HEK293 (cell line): ENCODE measurements around the gene ANO7.

ENCODE experiments used
- HOXA7 ChIP-seq: sonication (generic); formaldehyde crosslinking; IDR thresholded peaks from 2 replicates; pipeline ENCODE4 v1.8.1; 2022; ENCODE audit warnings: missing genetic modification reagents, borderline replicate concordance
- HOXD13 ChIP-seq: sonication (generic); formaldehyde crosslinking; IDR thresholded peaks from 2 replicates; pipeline ENCODE4 v1.8.0; 2022; ENCODE audit warnings: missing genetic modification reagents, borderline replicate concordance
- PATZ1 ChIP-seq: fragments of 450-650 bp; formaldehyde crosslinking; IDR thresholded peaks from 2 replicates; pipeline ENCODE4 v1.5.1; 2016; ENCODE audit warnings: missing biosample characterization, missing genetic modification characterization
- SP2 ChIP-seq: fragments of 450-650 bp; formaldehyde crosslinking; IDR thresholded peaks from 2 replicates; pipeline ENCODE4 v1.5.1; 2016; ENCODE audit warnings: missing biosample characterization, missing genetic modification characterization
- TCF7L2 ChIP-seq: IDR thresholded peaks from 2 replicates; pipeline ENCODE4 v1.6.1; 2011; ENCODE audit warnings: low read depth, mild to moderate bottlenecking, inconsistent platforms, low read length, moderate library complexity, borderline replicate concordance
- ZBTB1 ChIP-seq: fragments of 450-650 bp; formaldehyde crosslinking; IDR thresholded peaks from 2 replicates; pipeline ENCODE4 v1.5.1; 2016; ENCODE audit warnings: missing biosample characterization, missing genetic modification characterization
- ZNF311 ChIP-seq: fragments of 450-650 bp; formaldehyde crosslinking; IDR thresholded peaks from 2 replicates; pipeline ENCODE4 v1.5.1; 2017; ENCODE audit warnings: missing biosample characterization, missing genetic modification characterization, borderline replicate concordance
- ZNF362 ChIP-seq: fragments of 450-650 bp; formaldehyde crosslinking; IDR thresholded peaks from 2 replicates; pipeline ENCODE4 v1.5.1; 2016; ENCODE audit warnings: missing biosample characterization, missing genetic modification characterization
- ZNF530 ChIP-seq: fragments of 450-650 bp; formaldehyde crosslinking; IDR thresholded peaks from 2 replicates; pipeline ENCODE4 v1.5.1; 2016; ENCODE audit warnings: low read depth, missing biosample characterization, missing genetic modification characterization
- ZNF830 ChIP-seq: fragments of 450-650 bp; IDR thresholded peaks from 2 replicates; pipeline ENCODE4 v1.5.0; 2018; ENCODE audit warnings: missing biosample characterization, missing genetic modification characterization, low read depth, mild to moderate bottlenecking, moderate library complexity
- TF ChIP-seq, protein P1 (sequence below): fragments of 450-650 bp; formaldehyde crosslinking; IDR thresholded peaks from 2 replicates; pipeline ENCODE4 v1.5.1; 2016; ENCODE audit warnings: missing biosample characterization, missing genetic modification characterization
- TF ChIP-seq, protein P2 (sequence below): fragments of 450-650 bp; formaldehyde crosslinking; IDR thresholded peaks from 2 replicates; pipeline ENCODE4 v1.5.1; 2016; ENCODE audit warnings: missing biosample characterization, missing genetic modification characterization, borderline replicate concordance

- TF ChIP-seq, protein P1, sequence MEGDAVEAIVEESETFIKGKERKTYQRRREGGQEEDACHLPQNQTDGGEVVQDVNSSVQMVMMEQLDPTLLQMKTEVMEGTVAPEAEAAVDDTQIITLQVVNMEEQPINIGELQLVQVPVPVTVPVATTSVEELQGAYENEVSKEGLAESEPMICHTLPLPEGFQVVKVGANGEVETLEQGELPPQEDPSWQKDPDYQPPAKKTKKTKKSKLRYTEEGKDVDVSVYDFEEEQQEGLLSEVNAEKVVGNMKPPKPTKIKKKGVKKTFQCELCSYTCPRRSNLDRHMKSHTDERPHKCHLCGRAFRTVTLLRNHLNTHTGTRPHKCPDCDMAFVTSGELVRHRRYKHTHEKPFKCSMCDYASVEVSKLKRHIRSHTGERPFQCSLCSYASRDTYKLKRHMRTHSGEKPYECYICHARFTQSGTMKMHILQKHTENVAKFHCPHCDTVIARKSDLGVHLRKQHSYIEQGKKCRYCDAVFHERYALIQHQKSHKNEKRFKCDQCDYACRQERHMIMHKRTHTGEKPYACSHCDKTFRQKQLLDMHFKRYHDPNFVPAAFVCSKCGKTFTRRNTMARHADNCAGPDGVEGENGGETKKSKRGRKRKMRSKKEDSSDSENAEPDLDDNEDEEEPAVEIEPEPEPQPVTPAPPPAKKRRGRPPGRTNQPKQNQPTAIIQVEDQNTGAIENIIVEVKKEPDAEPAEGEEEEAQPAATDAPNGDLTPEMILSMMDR (tag by site-specific recombination): no peak
- no peak for TF ChIP-seq ZNF311 (tag by site-specific recombination)
- no peak for TF ChIP-seq SP2
- TF ChIP-seq, protein P2, sequence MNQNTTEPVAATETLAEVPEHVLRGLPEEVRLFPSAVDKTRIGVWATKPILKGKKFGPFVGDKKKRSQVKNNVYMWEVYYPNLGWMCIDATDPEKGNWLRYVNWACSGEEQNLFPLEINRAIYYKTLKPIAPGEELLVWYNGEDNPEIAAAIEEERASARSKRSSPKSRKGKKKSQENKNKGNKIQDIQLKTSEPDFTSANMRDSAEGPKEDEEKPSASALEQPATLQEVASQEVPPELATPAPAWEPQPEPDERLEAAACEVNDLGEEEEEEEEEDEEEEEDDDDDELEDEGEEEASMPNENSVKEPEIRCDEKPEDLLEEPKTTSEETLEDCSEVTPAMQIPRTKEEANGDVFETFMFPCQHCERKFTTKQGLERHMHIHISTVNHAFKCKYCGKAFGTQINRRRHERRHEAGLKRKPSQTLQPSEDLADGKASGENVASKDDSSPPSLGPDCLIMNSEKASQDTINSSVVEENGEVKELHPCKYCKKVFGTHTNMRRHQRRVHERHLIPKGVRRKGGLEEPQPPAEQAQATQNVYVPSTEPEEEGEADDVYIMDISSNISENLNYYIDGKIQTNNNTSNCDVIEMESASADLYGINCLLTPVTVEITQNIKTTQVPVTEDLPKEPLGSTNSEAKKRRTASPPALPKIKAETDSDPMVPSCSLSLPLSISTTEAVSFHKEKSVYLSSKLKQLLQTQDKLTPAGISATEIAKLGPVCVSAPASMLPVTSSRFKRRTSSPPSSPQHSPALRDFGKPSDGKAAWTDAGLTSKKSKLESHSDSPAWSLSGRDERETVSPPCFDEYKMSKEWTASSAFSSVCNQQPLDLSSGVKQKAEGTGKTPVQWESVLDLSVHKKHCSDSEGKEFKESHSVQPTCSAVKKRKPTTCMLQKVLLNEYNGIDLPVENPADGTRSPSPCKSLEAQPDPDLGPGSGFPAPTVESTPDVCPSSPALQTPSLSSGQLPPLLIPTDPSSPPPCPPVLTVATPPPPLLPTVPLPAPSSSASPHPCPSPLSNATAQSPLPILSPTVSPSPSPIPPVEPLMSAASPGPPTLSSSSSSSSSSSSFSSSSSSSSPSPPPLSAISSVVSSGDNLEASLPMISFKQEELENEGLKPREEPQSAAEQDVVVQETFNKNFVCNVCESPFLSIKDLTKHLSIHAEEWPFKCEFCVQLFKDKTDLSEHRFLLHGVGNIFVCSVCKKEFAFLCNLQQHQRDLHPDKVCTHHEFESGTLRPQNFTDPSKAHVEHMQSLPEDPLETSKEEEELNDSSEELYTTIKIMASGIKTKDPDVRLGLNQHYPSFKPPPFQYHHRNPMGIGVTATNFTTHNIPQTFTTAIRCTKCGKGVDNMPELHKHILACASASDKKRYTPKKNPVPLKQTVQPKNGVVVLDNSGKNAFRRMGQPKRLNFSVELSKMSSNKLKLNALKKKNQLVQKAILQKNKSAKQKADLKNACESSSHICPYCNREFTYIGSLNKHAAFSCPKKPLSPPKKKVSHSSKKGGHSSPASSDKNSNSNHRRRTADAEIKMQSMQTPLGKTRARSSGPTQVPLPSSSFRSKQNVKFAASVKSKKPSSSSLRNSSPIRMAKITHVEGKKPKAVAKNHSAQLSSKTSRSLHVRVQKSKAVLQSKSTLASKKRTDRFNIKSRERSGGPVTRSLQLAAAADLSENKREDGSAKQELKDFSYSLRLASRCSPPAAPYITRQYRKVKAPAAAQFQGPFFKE (tag by site-specific recombination): no peak
- no peak for TF ChIP-seq ZNF362 (tag by site-specific recombination)
- TF ChIP-seq PATZ1: no peak
- TF ChIP-seq TCF7L2: no peak
- TF ChIP-seq ZNF830 (tag by site-specific recombination): no peak
- TF ChIP-seq ZBTB1 (tag by site-specific recombination): no peak
- no peak for TF ChIP-seq HOXD13 (CRISPR knock-in tag)
- TF ChIP-seq ZNF530 (tag by site-specific recombination): no peak
- no peak for TF ChIP-seq HOXA7 (CRISPR knock-in tag)
Measured at GRCh38 chr2:241219856-241220356, 31.4 kb downstream of the ANO7 start.
